ENCODE data around the gene MID2.

DNA sequence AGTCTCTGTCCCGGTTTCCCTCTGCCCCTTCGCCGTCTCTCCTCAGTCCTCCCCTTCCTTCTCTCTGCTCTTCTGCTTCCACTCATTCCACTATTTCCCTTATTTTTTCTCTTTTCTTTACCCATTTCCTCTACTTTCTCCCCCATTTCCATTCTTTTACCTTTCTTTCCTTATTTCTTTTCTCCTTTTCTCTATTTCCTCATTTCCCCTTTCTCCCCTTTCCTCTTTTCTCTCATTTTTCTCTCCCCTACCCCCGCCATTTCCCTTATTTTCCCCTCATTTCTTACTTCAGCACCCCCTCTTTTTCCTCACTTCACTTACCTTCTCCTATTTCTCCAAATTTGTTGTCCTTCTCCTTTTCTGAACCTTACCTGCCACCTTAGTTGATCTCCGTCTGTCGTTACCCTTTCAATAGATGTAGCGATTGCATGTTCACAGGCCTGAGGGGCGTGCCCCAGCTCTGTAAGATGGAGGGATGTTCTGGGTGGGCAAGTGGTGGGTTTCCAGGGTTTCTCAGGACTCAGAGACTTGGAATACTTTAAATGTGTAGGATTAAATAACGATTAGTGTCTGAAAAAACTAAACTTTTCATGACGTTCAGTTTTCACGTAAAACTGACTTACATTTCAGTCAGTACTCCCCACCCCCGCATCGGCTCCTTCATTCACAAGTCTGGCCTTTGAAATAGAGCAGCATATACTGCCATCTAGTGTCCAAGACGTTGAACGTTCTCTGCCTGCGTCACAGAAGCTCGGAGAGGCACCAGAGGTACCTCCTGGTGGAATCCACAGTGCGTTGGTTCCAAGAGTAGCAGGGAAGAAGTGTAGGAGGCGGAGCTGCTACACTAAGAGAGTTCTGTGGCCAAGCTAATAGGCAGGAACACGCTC lies 48.8 kb upstream of the MID2 start:
- TF ChIP-seq, protein P1, sequence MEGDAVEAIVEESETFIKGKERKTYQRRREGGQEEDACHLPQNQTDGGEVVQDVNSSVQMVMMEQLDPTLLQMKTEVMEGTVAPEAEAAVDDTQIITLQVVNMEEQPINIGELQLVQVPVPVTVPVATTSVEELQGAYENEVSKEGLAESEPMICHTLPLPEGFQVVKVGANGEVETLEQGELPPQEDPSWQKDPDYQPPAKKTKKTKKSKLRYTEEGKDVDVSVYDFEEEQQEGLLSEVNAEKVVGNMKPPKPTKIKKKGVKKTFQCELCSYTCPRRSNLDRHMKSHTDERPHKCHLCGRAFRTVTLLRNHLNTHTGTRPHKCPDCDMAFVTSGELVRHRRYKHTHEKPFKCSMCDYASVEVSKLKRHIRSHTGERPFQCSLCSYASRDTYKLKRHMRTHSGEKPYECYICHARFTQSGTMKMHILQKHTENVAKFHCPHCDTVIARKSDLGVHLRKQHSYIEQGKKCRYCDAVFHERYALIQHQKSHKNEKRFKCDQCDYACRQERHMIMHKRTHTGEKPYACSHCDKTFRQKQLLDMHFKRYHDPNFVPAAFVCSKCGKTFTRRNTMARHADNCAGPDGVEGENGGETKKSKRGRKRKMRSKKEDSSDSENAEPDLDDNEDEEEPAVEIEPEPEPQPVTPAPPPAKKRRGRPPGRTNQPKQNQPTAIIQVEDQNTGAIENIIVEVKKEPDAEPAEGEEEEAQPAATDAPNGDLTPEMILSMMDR (IDR thresholded peaks at IDR 0.05) = peak; percentile 51 to 91 (median 76)
- TF ChIP-seq POLR2A (IDR thresholded peaks at IDR 0.05) (no peak), POLR2AphosphoS5 (IDR thresholded peaks at IDR 0.05) (peak; percentile 75)
